HepG2 (cell line): ENCODE results near the gene FARSB. TPM values are rescaled to one million over a fixed set of nuclear protein-coding genes. Genes with fewer than 3 reads are reported as not detected.
A peak's percentile ranks its signal among the peaks of the same experiment; 100 is the strongest.

ENCODE experiments used
- HDAC2 ChIP-seq: sonication (generic); formaldehyde crosslinking; IDR thresholded peaks from 2 replicates; pipeline ENCODE4 v1.4.0; 2020; ENCODE audit warnings: missing genetic modification reagents
- HHEX ChIP-seq: IDR thresholded peaks from 2 replicates; pipeline ENCODE4 v1.6.1; 2016; ENCODE audit warnings: control low read depth
- HMG20B ChIP-seq: conservative IDR thresholded peaks from 2 replicates; pipeline ENCODE4 v1.6.1; 2016; ENCODE audit warnings: missing genetic modification reagents, missing compliant biosample characterization
- MED1 ChIP-seq: sonication (generic); formaldehyde crosslinking; IDR thresholded peaks from 2 replicates; pipeline ENCODE4 v1.4.0; 2020; ENCODE audit warnings: missing genetic modification reagents
- MIER3 ChIP-seq: IDR thresholded peaks from 2 replicates; pipeline ENCODE4 v1.6.1; 2016; ENCODE audit warnings: missing compliant biosample characterization, borderline replicate concordance
- NCOA5 ChIP-seq: sonication (generic); formaldehyde crosslinking; IDR thresholded peaks from 2 replicates; pipeline ENCODE4 v1.4.0; 2020; ENCODE audit warnings: missing genetic modification reagents
- NONO ChIP-seq, 2 experiments: fragments of 450-650 bp in 1 of 2; sonication (generic) in 1 of 2; formaldehyde crosslinking in 1 of 2; IDR thresholded peaks in 1 of 2; conservative IDR thresholded peaks in 1 of 2; 2 replicates each; pipeline versions ENCODE4 v1.6.1 to v1.8.0; 2017 to 2022; ENCODE audit warnings: mild to moderate bottlenecking in 1 of 2, missing genetic modification reagents in 1 of 2, moderate library complexity in 1 of 2
- NR3C1 ChIP-seq: sonication (generic); formaldehyde crosslinking; IDR thresholded peaks from 2 replicates; pipeline ENCODE4 v1.4.0; 2020; ENCODE audit warnings: missing genetic modification reagents
- TBX2 ChIP-seq: sonication (generic); formaldehyde crosslinking; IDR thresholded peaks from 2 replicates; pipeline ENCODE4 v1.5.0; 2020; ENCODE audit warnings: missing genetic modification reagents, mild to moderate bottlenecking, borderline replicate concordance
- TBX3 ChIP-seq: fragments of 450-650 bp; IDR thresholded peaks from 2 replicates; pipeline ENCODE4 v1.6.1; 2017; ENCODE audit warnings: antibody characterized with exemption, mild to moderate bottlenecking, inconsistent platforms, borderline replicate concordance
- ZFP36L1 ChIP-seq: sonication (generic); formaldehyde crosslinking; IDR thresholded peaks from 2 replicates; pipeline ENCODE4 v1.8.0; 2022; ENCODE audit warnings: mild to moderate bottlenecking, missing genetic modification reagents, moderate library complexity
- ZFP82 ChIP-seq: sonication (generic); formaldehyde crosslinking; IDR thresholded peaks from 2 replicates; pipeline ENCODE4 v1.5.1; 2020; ENCODE audit warnings: mild to moderate bottlenecking, missing genetic modification reagents, borderline replicate concordance
- ZNF138 ChIP-seq: sonication (generic); formaldehyde crosslinking; IDR thresholded peaks from 2 replicates; pipeline ENCODE4 v1.5.0; 2020; ENCODE audit warnings: mild to moderate bottlenecking, low read depth, missing genetic modification reagents
- ZNF331 ChIP-seq: sonication (generic); formaldehyde crosslinking; IDR thresholded peaks from 2 replicates; pipeline ENCODE4 v1.4.0; 2020; ENCODE audit warnings: missing genetic modification reagents
- ZNF33A ChIP-seq: sonication (generic); formaldehyde crosslinking; IDR thresholded peaks from 2 replicates; pipeline ENCODE4 v1.5.1; 2020; ENCODE audit warnings: missing genetic modification reagents, mild to moderate bottlenecking, moderate library complexity, borderline replicate concordance
- ZNF761 ChIP-seq: sonication (generic); formaldehyde crosslinking; conservative IDR thresholded peaks from 2 replicates; pipeline ENCODE4 v1.4.0; 2020; ENCODE audit warnings: mild to moderate bottlenecking, missing genetic modification reagents
- polyA plus RNA-seq, 8 experiments: library from polyadenylated mRNA; depleted of rRNA in 3 of 8; stranded (reverse) in 7 of 8; unstranded in 1 of 8; fragments of >200 nt; fragmentation: Illumina TruSeq in 4 of 8; extraction: Trizol in 4 of 8; gene quantifications; 2 replicates each; pipeline versions ENCODE4 v1.2.1 to v1.2.3, GENCODE V29; 2011 to 2016; ENCODE audit warnings: low read depth in 4 of 8, missing spikeins in 1 of 8, mixed read lengths in 1 of 8; ENCODE audit not compliant: insufficient read depth in 1 of 8
- total RNA-seq, 5 experiments: library from RNA; depleted of rRNA; stranded (reverse); fragments of >200 nt; fragmentation: Illumina TruSeq; extraction: Trizol; gene quantifications; 2 replicates each; pipeline ENCODE4 v1.2.3, GENCODE V29; 2016; ENCODE audit warnings: low read depth in 1 of 5
- TF ChIP-seq, protein P1 (sequence below): sonication (generic); formaldehyde crosslinking; IDR thresholded peaks from 2 replicates; pipeline ENCODE4 v1.5.0; 2020; ENCODE audit warnings: missing genetic modification reagents
- TF ChIP-seq, protein P2 (sequence below): sonication (generic); formaldehyde crosslinking; IDR thresholded peaks from 2 replicates; pipeline ENCODE4 v1.4.0; 2020; ENCODE audit warnings: missing genetic modification reagents, mild to moderate bottlenecking, borderline replicate concordance
- TF ChIP-seq, protein P3 (sequence below): sonication (generic); formaldehyde crosslinking; IDR thresholded peaks from 2 replicates; pipeline ENCODE4 v1.5.1; 2020; ENCODE audit warnings: mild to moderate bottlenecking, missing genetic modification reagents, moderate library complexity
- TF ChIP-seq, protein P4 (sequence below): sonication (generic); formaldehyde crosslinking; conservative IDR thresholded peaks from 2 replicates; pipeline ENCODE4 v1.4.0; 2020; ENCODE audit warnings: missing genetic modification reagents

FARSB gene
- total and polyA plus RNA-seq, 2 of the 13 experiments (the other 11 are each of a cell fraction or from before 2014, with no cell fraction given): 23.3 to 45.9 TPM

- TF ChIP-seq ZNF138 (CRISPR knock-in tag): no peak; the same call in 1 of the 2 replicates
- TF ChIP-seq HDAC2 (CRISPR knock-in tag): peak; percentile 85
- TF ChIP-seq, protein P1, sequence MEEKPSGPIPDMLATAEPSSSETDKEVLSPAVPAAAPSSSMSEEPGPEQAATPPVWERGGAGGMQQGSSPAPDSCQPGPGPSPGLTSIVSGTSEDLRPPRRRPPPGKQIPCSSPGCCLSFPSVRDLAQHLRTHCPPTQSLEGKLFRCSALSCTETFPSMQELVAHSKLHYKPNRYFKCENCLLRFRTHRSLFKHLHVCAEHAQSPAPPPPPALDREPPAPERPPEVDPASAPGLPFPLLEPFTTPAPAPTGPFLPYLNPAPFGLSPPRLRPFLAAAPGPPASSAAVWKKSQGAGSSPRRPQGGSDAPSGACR: 0 out of 2 replicates have a peak, but pooled peaks have one; percentile 44
- 0 out of 2 replicates have a peak, but pooled peaks have one; percentile 8 for TF ChIP-seq ZNF331 (CRISPR knock-in tag)
- 0 out of 2 replicates have a peak, but pooled peaks have one; percentile 38 for TF ChIP-seq HMG20B (CRISPR knock-in tag)
- TF ChIP-seq NONO (IDR thresholded peaks at IDR 0.05): no peak
- TF ChIP-seq NONO (CRISPR knock-in tag; conservative IDR thresholded peaks at IDR 0.05): peak; percentile 63
- TF ChIP-seq, protein P2, sequence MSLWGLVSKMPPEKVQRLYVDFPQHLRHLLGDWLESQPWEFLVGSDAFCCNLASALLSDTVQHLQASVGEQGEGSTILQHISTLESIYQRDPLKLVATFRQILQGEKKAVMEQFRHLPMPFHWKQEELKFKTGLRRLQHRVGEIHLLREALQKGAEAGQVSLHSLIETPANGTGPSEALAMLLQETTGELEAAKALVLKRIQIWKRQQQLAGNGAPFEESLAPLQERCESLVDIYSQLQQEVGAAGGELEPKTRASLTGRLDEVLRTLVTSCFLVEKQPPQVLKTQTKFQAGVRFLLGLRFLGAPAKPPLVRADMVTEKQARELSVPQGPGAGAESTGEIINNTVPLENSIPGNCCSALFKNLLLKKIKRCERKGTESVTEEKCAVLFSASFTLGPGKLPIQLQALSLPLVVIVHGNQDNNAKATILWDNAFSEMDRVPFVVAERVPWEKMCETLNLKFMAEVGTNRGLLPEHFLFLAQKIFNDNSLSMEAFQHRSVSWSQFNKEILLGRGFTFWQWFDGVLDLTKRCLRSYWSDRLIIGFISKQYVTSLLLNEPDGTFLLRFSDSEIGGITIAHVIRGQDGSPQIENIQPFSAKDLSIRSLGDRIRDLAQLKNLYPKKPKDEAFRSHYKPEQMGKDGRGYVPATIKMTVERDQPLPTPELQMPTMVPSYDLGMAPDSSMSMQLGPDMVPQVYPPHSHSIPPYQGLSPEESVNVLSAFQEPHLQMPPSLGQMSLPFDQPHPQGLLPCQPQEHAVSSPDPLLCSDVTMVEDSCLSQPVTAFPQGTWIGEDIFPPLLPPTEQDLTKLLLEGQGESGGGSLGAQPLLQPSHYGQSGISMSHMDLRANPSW: no peak; the same call in 1 of the 2 replicates
- TF ChIP-seq TBX3: 0 out of 2 replicates have a peak, but pooled peaks have one; percentile 32
- peak; percentile 33; the same call in 1 of the 2 replicates for TF ChIP-seq MED1 (CRISPR knock-in tag)
- TF ChIP-seq, protein P3, sequence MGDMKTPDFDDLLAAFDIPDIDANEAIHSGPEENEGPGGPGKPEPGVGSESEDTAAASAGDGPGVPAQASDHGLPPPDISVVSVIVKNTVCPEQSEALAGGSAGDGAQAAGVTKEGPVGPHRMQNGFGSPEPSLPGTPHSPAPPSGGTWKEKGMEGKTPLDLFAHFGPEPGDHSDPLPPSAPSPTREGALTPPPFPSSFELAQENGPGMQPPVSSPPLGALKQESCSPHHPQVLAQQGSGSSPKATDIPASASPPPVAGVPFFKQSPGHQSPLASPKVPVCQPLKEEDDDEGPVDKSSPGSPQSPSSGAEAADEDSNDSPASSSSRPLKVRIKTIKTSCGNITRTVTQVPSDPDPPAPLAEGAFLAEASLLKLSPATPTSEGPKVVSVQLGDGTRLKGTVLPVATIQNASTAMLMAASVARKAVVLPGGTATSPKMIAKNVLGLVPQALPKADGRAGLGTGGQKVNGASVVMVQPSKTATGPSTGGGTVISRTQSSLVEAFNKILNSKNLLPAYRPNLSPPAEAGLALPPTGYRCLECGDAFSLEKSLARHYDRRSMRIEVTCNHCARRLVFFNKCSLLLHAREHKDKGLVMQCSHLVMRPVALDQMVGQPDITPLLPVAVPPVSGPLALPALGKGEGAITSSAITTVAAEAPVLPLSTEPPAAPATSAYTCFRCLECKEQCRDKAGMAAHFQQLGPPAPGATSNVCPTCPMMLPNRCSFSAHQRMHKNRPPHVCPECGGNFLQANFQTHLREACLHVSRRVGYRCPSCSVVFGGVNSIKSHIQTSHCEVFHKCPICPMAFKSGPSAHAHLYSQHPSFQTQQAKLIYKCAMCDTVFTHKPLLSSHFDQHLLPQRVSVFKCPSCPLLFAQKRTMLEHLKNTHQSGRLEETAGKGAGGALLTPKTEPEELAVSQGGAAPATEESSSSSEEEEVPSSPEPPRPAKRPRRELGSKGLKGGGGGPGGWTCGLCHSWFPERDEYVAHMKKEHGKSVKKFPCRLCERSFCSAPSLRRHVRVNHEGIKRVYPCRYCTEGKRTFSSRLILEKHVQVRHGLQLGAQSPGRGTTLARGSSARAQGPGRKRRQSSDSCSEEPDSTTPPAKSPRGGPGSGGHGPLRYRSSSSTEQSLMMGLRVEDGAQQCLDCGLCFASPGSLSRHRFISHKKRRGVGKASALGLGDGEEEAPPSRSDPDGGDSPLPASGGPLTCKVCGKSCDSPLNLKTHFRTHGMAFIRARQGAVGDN (CRISPR knock-in tag): peak; percentile 96
- TF ChIP-seq NCOA5 (CRISPR knock-in tag): no peak
- TF ChIP-seq MIER3 (CRISPR knock-in tag): peak; percentile 29; the same call in 1 of the 2 replicates
- no peak for TF ChIP-seq NR3C1
- TF ChIP-seq HHEX (CRISPR knock-in tag): no peak
- TF ChIP-seq ZFP36L1: no peak; the same call in 1 of the 2 replicates
- peak; percentile 83; the same call in 1 of the 2 replicates for TF ChIP-seq ZNF761 (CRISPR knock-in tag)
- peak; percentile 73 for TF ChIP-seq TBX2 (CRISPR knock-in tag)
- no peak for TF ChIP-seq ZFP82 (CRISPR knock-in tag)
- TF ChIP-seq, protein P4, sequence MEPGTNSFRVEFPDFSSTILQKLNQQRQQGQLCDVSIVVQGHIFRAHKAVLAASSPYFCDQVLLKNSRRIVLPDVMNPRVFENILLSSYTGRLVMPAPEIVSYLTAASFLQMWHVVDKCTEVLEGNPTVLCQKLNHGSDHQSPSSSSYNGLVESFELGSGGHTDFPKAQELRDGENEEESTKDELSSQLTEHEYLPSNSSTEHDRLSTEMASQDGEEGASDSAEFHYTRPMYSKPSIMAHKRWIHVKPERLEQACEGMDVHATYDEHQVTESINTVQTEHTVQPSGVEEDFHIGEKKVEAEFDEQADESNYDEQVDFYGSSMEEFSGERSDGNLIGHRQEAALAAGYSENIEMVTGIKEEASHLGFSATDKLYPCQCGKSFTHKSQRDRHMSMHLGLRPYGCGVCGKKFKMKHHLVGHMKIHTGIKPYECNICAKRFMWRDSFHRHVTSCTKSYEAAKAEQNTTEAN (CRISPR knock-in tag): no peak
- no peak for TF ChIP-seq ZNF33A (CRISPR knock-in tag)
Observed at GRCh38 chr2:222655787-222656525, at the start of gene FARSB (continued).
